ENCODE measurements around the gene PWWP2B. TPM values are rescaled to one million over a fixed set of nuclear protein-coding genes. Genes with fewer than 3 reads are reported as not detected.

Gene PWWP2B
- total and polyA plus RNA-seq, 9 of the 15 experiments (the other 6 are each of a cell fraction or from before 2014, with no cell fraction given): 0.07 to 9.2 (median 1.6) TPM; not detected in 1

DNA sequence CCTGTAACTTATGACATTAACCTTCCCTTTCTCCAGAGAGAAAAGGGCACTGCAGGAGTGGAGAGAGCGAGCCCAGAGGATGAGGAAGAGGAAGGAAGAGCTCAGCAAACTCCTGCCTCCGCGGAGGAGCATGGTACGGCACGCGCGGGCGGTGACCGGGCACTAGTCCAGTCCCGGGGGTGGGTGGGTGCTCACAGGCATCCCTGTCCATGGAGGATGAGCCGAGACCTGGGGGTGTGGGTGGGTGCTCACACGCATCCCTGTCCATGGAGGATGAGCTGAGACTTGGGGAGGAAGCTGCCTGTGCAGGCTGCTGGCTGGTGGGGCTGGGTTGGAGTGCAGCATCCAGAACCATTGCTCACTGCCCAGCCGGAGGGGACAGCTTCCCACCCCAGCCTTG, 41.2 kb upstream of the PWWP2B start:
- Histone ChIP-seq H3K79me2 (ENCODE audit: control insufficient read depth, insufficient read depth, low read length) (no peaks in the 10 kb centered on the region), H3K27ac (ENCODE audit: extremely low read depth, low read depth, low read length) (no peak overlapping the region), H2AFZ (ENCODE audit: low read depth, low read length) (no peak overlapping the region), H3K4me3 (no peak overlapping the region), H3K4me2 (ENCODE audit: insufficient read depth, low read length) (no peak overlapping the region), H3K36me3 (ENCODE audit: control insufficient read depth, insufficient read depth, low read length) (no peaks in the 10 kb centered on the region), H3K27me3 (ENCODE audit: control insufficient read depth in 2 of 2, insufficient read depth in 2 of 2, low read length in 2 of 2) (no peaks in the 10 kb centered on the region; a peak in 1 of 5 replicates), H3K9ac (ENCODE audit: insufficient read depth in 1 of 2, low read depth in 2 of 2, low read length in 2 of 2) (no peak overlapping the region), H3K9me3 (replicated peaks; ENCODE audit: control insufficient read depth, insufficient read depth, low read depth, low read length) (no peaks in the 10 kb centered on the region), H3K4me1 (replicated peaks in 1 of 2; ENCODE audit: control insufficient read depth in 2 of 2, insufficient read depth in 2 of 2, low read length in 2 of 2) (peaks cover 0 to 34% of the 10 kb centered on the region in 2 experiments; a peak in 2 of 5 replicates), H3K9me1 (ENCODE audit: control insufficient read depth, insufficient read depth, low read length) (no peaks in the 10 kb centered on the region), H4K20me1 (replicated peaks; ENCODE audit: control insufficient read depth, insufficient read depth, low read length) (no peaks in the 10 kb centered on the region)
- intact Hi-C loops (cut with micrococcal nuclease): no loop called here
- in situ Hi-C loops (cut with MboI): no loop called here
- DNase-seq (ENCODE audit: extremely low read depth in 1 of 4, low spot score in 3 of 4): no peak
- BruUV-seq (replicated peaks): no TSS peak
- ATAC-seq: no peak
- POLR2A ChIA-PET: interaction anchor here (1.0 kb wide), 1 partner anchor 193 kb away, joined by 3 read pairs; no protein-coding TSS in a partner anchor
- 57% methylated on average over 9 of the region's 13 CpGs for WGBS (ENCODE audit: insufficient coverage, low coverage, missing lambda C conversion rate)
- CTCF ChIA-PET (ENCODE audit: low intra/inter-chr PET ratio): no interaction called here
- no peak for FAIRE-seq
- TF ChIP-seq U2AF2 (optimal IDR thresholded peaks at IDR 0.05; ENCODE audit: low read depth, low read length) (no peak), ZNF79 (CRISPR knock-in tag; IDR thresholded peaks at IDR 0.05; ENCODE audit: low read depth) (no peak), HBP1 (CRISPR knock-in tag; IDR thresholded peaks at IDR 0.05) (no peak), RREB1 (CRISPR knock-in tag; IDR thresholded peaks at IDR 0.05) (no peak), XRCC3 (IDR thresholded peaks at IDR 0.05) (no peak), TEAD1 (CRISPR knock-in tag; IDR thresholded peaks at IDR 0.05) (no peak), TEAD4 (IDR thresholded peaks at IDR 0.05; ENCODE audit: low read length) (no peak), TEAD4 (CRISPR knock-in tag; IDR thresholded peaks at IDR 0.05; ENCODE audit: borderline replicate concordance) (no peak), NR2F6 (CRISPR knock-in tag; IDR thresholded peaks at IDR 0.05) (no peak)
- TF ChIP-seq, protein P1, sequence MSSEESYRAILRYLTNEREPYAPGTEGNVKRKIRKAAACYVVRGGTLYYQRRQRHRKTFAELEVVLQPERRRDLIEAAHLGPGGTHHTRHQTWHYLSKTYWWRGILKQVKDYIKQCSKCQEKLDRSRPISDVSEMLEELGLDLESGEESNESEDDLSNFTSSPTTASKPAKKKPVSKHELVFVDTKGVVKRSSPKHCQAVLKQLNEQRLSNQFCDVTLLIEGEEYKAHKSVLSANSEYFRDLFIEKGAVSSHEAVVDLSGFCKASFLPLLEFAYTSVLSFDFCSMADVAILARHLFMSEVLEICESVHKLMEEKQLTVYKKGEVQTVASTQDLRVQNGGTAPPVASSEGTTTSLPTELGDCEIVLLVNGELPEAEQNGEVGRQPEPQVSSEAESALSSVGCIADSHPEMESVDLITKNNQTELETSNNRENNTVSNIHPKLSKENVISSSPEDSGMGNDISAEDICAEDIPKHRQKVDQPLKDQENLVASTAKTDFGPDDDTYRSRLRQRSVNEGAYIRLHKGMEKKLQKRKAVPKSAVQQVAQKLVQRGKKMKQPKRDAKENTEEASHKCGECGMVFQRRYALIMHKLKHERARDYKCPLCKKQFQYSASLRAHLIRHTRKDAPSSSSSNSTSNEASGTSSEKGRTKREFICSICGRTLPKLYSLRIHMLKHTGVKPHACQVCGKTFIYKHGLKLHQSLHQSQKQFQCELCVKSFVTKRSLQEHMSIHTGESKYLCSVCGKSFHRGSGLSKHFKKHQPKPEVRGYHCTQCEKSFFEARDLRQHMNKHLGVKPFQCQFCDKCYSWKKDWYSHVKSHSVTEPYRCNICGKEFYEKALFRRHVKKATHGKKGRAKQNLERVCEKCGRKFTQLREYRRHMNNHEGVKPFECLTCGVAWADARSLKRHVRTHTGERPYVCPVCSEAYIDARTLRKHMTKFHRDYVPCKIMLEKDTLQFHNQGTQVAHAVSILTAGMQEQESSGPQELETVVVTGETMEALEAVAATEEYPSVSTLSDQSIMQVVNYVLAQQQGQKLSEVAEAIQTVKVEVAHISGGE (CRISPR knock-in tag; IDR thresholded peaks at IDR 0.05): no peak

Data from K562 (cell line).